ENCODE measurements around the gene EPHB1. TPM values are rescaled to one million over a fixed set of nuclear protein-coding genes. Genes with fewer than 3 reads are reported as not detected.
A peak's percentile ranks its signal among the peaks of the same experiment; 100 is the strongest.

EPHB1 gene
- total RNA-seq, 1 donor from 2014 or later = 13.7 TPM

DNA sequence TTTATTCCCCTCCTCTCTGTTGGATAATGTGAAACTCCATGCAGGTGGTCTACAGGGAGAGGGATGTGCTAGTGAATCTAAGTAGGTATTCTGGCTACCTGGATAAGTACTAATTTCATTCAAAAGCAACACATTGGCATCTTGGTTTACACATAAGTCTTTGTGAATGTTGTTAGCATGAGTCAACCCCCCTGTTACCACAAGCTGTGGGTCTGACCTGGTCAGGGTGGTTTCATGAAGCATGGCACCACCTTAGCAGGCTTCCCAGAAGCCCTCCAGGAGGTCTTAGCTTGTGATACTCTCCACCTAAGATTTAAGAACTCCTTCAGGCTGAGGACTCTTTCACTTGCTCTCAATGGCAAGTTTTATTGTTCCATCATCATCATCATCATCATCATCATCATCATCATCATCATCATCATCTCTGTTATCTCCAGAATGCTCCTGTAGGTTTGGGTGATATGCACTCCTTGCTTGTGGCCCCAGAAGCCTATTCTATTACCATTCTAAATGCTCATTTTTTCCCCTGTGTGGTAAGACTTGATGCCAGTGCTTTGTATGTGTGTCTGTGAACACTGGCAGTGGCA is 62.8 kb downstream of the EPHB1 start:
- no peak for DNase-seq (ENCODE audit: low read depth, low spot score)
- Mint-ChIP-seq H3K9me3 (no peaks in the 10 kb centered on the region), H3K4me1 (no peaks in the 10 kb centered on the region), H3K4me3 (no peak overlapping the region), H3K27ac (ENCODE audit: unreplicated experiment) (no peak overlapping the region), H3K36me3 (ENCODE audit: low read depth) (no peaks in the 10 kb centered on the region), H3K27me3 (ENCODE audit: low read depth) (no peaks in the 10 kb centered on the region)
- TF ChIP-seq, protein P1, sequence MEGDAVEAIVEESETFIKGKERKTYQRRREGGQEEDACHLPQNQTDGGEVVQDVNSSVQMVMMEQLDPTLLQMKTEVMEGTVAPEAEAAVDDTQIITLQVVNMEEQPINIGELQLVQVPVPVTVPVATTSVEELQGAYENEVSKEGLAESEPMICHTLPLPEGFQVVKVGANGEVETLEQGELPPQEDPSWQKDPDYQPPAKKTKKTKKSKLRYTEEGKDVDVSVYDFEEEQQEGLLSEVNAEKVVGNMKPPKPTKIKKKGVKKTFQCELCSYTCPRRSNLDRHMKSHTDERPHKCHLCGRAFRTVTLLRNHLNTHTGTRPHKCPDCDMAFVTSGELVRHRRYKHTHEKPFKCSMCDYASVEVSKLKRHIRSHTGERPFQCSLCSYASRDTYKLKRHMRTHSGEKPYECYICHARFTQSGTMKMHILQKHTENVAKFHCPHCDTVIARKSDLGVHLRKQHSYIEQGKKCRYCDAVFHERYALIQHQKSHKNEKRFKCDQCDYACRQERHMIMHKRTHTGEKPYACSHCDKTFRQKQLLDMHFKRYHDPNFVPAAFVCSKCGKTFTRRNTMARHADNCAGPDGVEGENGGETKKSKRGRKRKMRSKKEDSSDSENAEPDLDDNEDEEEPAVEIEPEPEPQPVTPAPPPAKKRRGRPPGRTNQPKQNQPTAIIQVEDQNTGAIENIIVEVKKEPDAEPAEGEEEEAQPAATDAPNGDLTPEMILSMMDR (conservative IDR thresholded peaks at IDR 0.05) = no peak

DNA sequence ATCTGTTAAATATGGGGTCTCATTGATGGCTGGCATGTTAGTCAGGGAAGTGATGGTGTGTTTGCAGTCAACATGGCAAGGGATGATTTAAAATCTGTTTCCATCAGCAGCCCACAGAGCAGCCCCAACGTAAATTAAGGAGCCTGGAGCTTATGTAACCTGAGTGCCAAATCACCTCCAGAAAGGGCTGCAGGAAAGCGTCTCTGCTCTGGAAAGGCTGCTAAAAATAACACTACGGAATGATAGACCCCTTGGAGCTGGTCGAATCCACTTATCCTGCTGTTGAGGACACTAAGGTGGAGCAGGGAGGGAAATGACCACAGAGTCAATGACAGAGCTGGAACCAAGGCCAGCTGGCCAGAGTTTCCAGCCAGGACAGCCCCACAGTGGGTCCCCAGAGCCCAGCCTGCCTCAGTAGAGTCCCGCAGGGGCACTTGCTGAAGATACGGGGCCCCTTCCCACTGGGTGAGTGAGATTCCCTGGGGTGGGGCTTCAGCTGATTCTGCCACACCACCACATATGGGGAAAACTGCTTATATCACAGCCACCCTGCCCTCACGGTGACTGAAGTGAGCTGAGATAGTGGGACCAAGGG is 63.5 kb downstream of the EPHB1 start:
- no peak for DNase-seq (ENCODE audit: low read depth, low spot score)
- Mint-ChIP-seq H3K4me1 (peaks cover 5% of the 10 kb centered on the region), H3K36me3 (ENCODE audit: low read depth) (no peaks in the 10 kb centered on the region), H3K9me3 (no peaks in the 10 kb centered on the region), H3K27me3 (ENCODE audit: low read depth) (no peaks in the 10 kb centered on the region), H3K27ac (ENCODE audit: unreplicated experiment) (no peak overlapping the region), H3K4me3 (no peak overlapping the region)
- TF ChIP-seq, protein P1 (conservative IDR thresholded peaks at IDR 0.05) = no peak

DNA sequence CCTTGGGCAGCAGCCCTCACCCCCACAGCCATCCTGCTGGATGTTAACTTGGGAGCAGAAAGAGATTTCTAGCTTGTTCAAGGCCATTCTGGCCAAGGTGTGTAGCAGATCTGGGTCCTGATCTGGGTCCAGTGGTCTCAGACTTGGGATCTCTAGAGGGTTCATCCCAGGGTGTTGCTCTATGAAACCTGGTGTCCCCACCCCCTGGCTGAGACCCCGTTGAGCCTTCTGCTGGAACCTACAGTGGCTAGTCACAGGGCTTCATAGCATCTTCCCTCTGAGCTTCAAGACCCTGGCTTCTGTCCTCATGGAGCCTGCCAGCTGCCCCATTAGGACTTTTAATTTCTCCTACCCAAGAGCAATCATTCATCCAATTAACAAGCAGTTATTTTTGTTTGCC is 64.3 kb downstream of the EPHB1 start:
- TF ChIP-seq, protein P1 (conservative IDR thresholded peaks at IDR 0.05) = no peak
- H3K36me3 Mint-ChIP-seq (ENCODE audit: low read depth) = no peaks in the 10 kb centered on the region

DNA sequence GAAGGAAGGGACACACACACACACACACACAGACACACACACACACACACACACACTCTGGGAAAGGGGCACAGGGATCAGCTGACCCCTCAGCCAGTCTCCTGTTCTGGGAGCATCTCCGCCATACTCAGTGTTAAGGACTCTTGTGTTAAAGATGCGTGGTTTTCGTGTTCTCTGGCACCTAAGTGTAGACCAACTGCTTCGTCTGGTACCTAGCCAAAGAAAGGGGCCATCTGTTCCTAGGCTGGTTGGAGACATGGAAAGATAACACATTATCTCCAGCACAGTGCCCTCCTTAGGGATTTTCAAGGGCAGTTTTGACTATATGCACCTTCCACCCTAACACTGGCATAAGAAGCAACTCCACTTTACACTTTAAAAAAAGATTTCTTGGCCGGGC is 65.1 kb downstream of the EPHB1 start:
- Mint-ChIP-seq H3K27ac (ENCODE audit: unreplicated experiment) (peak overlapping the region; percentile 45), H3K4me1 (peaks cover 19% of the 10 kb centered on the region), H3K4me3 (no peak overlapping the region), H3K27me3 (ENCODE audit: low read depth) (no peaks in the 10 kb centered on the region), H3K36me3 (ENCODE audit: low read depth) (no peaks in the 10 kb centered on the region), H3K9me3 (no peaks in the 10 kb centered on the region)
- TF ChIP-seq, protein P1 (conservative IDR thresholded peaks at IDR 0.05) = no peak
- no peak for DNase-seq (ENCODE audit: low read depth, low spot score)

More for the DNA sequence above, 64.3 kb downstream of the EPHB1 start:
- Mint-ChIP-seq H3K27ac (ENCODE audit: unreplicated experiment) (no peak overlapping the region), H3K9me3 (no peaks in the 10 kb centered on the region), H3K4me3 (no peak overlapping the region), H3K27me3 (ENCODE audit: low read depth) (no peaks in the 10 kb centered on the region), H3K4me1 (peaks cover 13% of the 10 kb centered on the region)
- no peak for DNase-seq (ENCODE audit: low read depth, low spot score)

DNA sequence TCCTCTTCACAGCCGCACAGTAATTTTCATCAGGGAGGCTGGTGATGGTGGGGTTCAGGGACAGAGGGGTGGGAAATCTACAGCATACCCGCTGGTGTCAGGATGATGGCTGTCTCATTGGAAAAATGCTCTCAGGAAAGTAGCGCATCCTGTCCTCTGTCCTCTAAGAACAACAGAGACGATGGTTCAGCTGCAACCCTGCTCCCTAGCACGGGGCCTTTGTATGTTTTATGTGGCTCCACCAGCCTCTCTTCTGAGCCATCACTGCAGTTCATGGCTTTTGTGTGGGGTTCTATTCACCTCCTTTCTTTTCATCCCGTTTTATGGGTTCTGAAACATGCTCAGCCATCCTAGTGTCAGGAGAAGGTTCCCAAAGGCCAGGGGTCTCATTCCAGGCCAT is 68.9 kb downstream of the EPHB1 start:
- Mint-ChIP-seq H3K4me3 (no peak overlapping the region), H3K4me1 (peaks cover 19% of the 10 kb centered on the region), H3K9me3 (no peaks in the 10 kb centered on the region), H3K36me3 (ENCODE audit: low read depth) (no peaks in the 10 kb centered on the region), H3K27ac (ENCODE audit: unreplicated experiment) (no peak overlapping the region), H3K27me3 (ENCODE audit: low read depth) (no peaks in the 10 kb centered on the region)
- DNase-seq (ENCODE audit: low read depth, low spot score) = no peak
- TF ChIP-seq, protein P1 (conservative IDR thresholded peaks at IDR 0.05) = no peak

Measured in neural crest cell (in vitro differentiated cells).